Left lobe of liver (tissue), 2 donors: Measurements from ENCODE around the gene COL24A1. TPM values are rescaled to one million over a fixed set of nuclear protein-coding genes. Genes with fewer than 3 reads are reported as not detected.
A peak's percentile ranks its signal among the peaks of the same experiment; 100 is the strongest.
"Not testable (repeated sequence)": the region's sequence is repeated elsewhere in the genome, so short reads cannot be mapped to it uniquely, and the experiment has no call there.

ENCODE experiments used
- ATAC-seq: fragments of 200-7000 bp; cut with Tn5 transposase; one replicate; pipeline ENCODE4 v1.9.1; 2020; ENCODE audit warnings: mild to moderate bottlenecking, moderate library complexity
- DNase-seq: peaks from one replicate; pipeline ENCODE4 v3.0.0-alpha.2; 2020; ENCODE audit warnings: low spot score
- total RNA-seq: library from RNA; stranded (reverse); gene quantifications from one replicate; pipeline ENCODE4 v1.2.1, GENCODE V29; 2021
- donor health status: DM: no; HTN: no; CAD: no; lungs with moderate emphysema.
- donor health status: DM: no; HTN: yes; CAD: no.

COL24A1 gene
- total RNA-seq, 1 donor from 2014 or later, result not detected

GRCh38 chr1:86085741-86086409 lies 70.7 kb downstream of the COL24A1 start:
- DNase-seq, result no peak
- no peak for ATAC-seq

- DNase-seq, result no peak
- no peak for ATAC-seq
Measured at GRCh38 chr1:86084998-86085397, 71.6 kb downstream of the COL24A1 start.

GRCh38 chr1:86082183-86082582 lies 74.4 kb downstream of the COL24A1 start:
- DNase-seq (no peak), ATAC-seq (no peak)

- not testable (repeated sequence) for ATAC-seq, DNase-seq
Measured at GRCh38 chr1:86072474-86072873, 84.1 kb downstream of the COL24A1 start.

- ATAC-seq, DNase-seq: not testable (repeated sequence)
Measured at GRCh38 chr1:86071870-86072269, 84.7 kb downstream of the COL24A1 start.

GRCh38 chr1:86069757-86070145 lies 86.8 kb downstream of the COL24A1 start:
- DNase-seq (no peak), ATAC-seq (no peak)

GRCh38 chr1:86068841-86069756 lies 87.5 kb downstream of the COL24A1 start:
- ATAC-seq (no peak), DNase-seq (no peak)

GRCh38 chr1:86068271-86068721 lies 88.3 kb downstream of the COL24A1 start:
- no peak for DNase-seq
- ATAC-seq, result no peak

- DNase-seq (no peak), ATAC-seq (no peak)
Measured at GRCh38 chr1:86067626-86068025, 88.9 kb downstream of the COL24A1 start.

GRCh38 chr1:86064899-86065298 lies 91.7 kb downstream of the COL24A1 start:
- DNase-seq (no peak), ATAC-seq (no peak)

- ATAC-seq, result no peak
- no peak for DNase-seq
Measured at GRCh38 chr1:86063721-86064120, 92.9 kb downstream of the COL24A1 start.

GRCh38 chr1:86062453-86062852 lies 94.1 kb downstream of the COL24A1 start:
- DNase-seq, result no peak
- no peak for ATAC-seq

GRCh38 chr1:86061551-86061990 lies 95.0 kb downstream of the COL24A1 start:
- DNase-seq (no peak), ATAC-seq (no peak)

GRCh38 chr1:86054396-86054795 lies 102.2 kb downstream of the COL24A1 start:
- ATAC-seq, result no peak
- no peak for DNase-seq

- ATAC-seq, result no peak
- no peak for DNase-seq
Measured at GRCh38 chr1:86052948-86053698, 103.4 kb downstream of the COL24A1 start.

- no peak for ATAC-seq
Measured at GRCh38 chr1:86035101-86035500, 121.5 kb downstream of the COL24A1 start.

GRCh38 chr1:86030180-86030579 lies 126.4 kb downstream of the COL24A1 start:
- DNase-seq (no peak), ATAC-seq (no peak)

More at GRCh38 chr1:86035101-86035500, 121.5 kb downstream of the COL24A1 start:
- DNase-seq, result no peak

GRCh38 chr1:86018283-86018923 lies 138.2 kb downstream of the COL24A1 start:
- peak; percentile 80 for ATAC-seq
- no peak for DNase-seq

- DNase-seq, result no peak
- no peak for ATAC-seq
Measured at GRCh38 chr1:86016076-86016759, 140.4 kb downstream of the COL24A1 start.

GRCh38 chr1:86015375-86015774 lies 141.2 kb downstream of the COL24A1 start:
- ATAC-seq, result no peak
- DNase-seq, result no peak
